GM12801 (cell line): ENCODE data around the gene GPHN.

Experiments used
- CTCF ChIP-seq: IDR thresholded peaks from one replicate; pipeline ENCODE4 v1.5.1; 2011; ENCODE audit warnings: control low read depth; ENCODE audit not compliant: insufficient read length; ENCODE audit errors: extremely low read depth

Gene GPHN

DNA sequence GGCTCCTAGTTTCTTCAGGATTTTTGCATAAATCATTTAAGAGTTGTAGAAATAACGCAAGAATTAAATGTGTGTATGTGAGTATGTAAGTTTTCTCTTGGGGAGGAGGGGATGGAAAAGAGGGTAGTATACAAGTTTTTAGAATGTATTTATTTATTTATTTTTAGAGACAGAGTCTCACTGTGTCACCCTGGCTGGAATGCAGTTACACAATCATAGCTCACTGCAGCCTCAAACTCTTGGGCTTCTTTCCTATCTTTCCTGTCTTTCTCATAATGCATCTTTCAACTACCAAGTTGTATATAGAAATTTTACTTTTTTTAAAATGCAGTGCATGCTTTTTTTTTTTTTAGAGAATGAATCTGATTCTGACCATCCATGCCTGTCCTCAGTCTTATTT lies 412.2 kb downstream of the GPHN start:
- no peak for TF ChIP-seq CTCF

DNA sequence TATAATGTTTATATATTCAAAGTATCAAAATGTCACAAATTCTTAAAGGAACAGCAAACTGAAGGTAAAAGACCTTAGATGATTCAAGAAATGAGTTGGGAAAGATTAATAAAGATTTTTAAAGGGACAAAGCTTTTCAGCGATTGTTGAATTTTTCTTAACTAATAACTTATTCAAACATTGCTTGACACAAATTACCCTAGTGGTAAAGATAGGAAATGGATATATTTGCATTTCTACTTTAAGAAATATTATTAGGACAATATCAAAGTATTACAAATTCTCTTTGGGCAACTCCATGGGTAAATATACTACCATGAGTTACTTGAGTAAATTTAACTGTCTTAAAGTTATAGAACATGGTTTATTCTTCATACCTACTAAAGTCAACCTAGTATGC lies 415.3 kb downstream of the GPHN start:
- no peak for TF ChIP-seq CTCF

- TF ChIP-seq CTCF: no peak
Observed at GRCh38 chr14:66939409-66939808, 431.5 kb downstream of the GPHN start.

DNA sequence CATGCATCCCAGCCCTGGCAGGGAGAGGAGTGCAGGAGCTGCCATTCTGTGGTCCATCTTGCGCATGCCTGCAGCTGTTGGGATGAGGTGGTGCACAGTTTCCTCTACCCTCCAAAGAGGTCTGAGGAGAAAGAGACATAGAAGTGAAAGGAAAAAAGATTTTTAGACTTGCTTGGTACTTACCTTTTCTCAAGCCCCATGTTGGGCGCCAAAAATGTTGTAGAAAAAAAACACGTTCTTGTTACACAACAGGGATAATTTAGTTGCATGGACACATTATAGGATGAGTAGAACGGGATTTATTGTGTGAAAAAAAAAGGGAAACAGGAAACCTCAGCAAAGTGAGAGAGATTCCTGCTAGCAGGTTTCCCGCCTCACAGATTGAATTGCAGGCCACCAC lies 436.9 kb downstream of the GPHN start:
- no peak for TF ChIP-seq CTCF

DNA sequence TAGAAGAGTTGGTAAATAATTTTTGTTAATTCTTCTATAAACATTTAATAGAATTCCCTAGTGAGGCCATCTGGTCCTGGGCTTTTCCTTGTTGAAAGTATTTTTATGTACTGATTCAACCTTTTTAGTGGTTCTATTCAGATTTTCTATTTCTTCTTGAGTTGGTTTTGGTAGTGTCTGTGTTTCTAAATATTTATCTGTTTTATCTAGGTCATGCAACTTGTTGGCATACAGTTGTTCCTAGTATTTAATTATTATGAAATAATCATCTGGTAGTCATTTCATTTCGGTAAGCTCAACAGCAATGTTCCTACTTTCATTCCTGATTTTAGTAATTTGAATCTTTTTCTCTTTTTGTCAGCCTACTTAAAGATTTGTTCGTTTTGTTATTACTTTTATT lies 447.2 kb downstream of the GPHN start:
- no peak for TF ChIP-seq CTCF

GRCh38 chr14:66959437-66960050 lies 451.6 kb downstream of the GPHN start:
- TF ChIP-seq CTCF: no peak

DNA sequence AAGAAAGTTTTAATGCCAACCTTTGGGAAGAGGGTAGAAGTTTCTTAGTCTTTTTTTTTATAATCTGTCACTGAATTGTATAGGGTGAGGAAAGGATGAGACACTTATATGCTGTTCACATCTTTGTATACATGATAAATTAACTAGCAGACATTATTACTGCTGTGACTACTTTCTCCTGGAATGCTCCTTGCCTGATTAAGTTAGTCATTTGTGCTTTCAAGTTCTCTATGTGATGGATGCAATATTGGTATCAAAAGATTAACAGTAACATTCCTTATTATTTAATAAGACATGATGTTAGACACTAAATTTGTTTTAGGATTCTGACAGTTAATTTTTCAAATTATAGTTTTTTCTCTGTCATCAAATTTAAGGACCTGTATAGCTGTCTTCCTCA lies 457.9 kb downstream of the GPHN start:
- no peak for TF ChIP-seq CTCF
